ENCODE data around the gene TAF11. TPM values are rescaled to one million over a fixed set of nuclear protein-coding genes. Genes with fewer than 3 reads are reported as not detected.

Gene TAF11
- total RNA-seq, 3 donors from 2014 or later, result 23.2 to 26.8 (median 24.2) TPM

DNA sequence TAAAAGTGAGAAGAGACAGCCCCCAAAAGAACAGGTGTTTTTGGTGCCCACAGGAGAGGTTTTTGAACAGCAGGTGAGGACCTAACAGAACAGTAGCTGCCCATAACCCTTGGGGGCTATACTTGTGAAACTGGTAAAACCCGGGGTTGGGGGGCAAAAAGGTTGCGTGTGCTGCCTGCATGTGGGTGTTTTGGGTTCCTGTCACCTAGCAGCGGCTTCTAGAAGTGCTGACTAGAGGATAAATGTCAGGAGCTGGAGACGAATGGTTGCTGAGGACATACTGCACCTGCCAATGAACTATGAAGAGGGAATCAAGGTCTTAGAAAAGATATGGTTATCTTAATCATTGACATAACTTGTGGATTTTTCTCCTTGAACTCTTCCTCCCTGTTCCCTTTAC is 16.0 kb downstream of the TAF11 start:
- peaks cover 5% of the 10 kb centered on the region for H3K36me3 ChIP-seq (ENCODE audit: low read depth)
- ATAC-seq (no peak), DNase-seq (no peak)
- no peak overlapping the region for H3K4me3 ChIP-seq
- peaks cover 10% of the 10 kb centered on the region for H3K4me1 ChIP-seq (ENCODE audit: low read depth)
- H3K9me3 ChIP-seq, result no peaks in the 10 kb centered on the region
- TF ChIP-seq, protein P1, sequence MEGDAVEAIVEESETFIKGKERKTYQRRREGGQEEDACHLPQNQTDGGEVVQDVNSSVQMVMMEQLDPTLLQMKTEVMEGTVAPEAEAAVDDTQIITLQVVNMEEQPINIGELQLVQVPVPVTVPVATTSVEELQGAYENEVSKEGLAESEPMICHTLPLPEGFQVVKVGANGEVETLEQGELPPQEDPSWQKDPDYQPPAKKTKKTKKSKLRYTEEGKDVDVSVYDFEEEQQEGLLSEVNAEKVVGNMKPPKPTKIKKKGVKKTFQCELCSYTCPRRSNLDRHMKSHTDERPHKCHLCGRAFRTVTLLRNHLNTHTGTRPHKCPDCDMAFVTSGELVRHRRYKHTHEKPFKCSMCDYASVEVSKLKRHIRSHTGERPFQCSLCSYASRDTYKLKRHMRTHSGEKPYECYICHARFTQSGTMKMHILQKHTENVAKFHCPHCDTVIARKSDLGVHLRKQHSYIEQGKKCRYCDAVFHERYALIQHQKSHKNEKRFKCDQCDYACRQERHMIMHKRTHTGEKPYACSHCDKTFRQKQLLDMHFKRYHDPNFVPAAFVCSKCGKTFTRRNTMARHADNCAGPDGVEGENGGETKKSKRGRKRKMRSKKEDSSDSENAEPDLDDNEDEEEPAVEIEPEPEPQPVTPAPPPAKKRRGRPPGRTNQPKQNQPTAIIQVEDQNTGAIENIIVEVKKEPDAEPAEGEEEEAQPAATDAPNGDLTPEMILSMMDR (IDR thresholded peaks at IDR 0.05), result no peak
- intact Hi-C loops (cut with DNase I, micrococcal nuclease), result no loop called here

DNA sequence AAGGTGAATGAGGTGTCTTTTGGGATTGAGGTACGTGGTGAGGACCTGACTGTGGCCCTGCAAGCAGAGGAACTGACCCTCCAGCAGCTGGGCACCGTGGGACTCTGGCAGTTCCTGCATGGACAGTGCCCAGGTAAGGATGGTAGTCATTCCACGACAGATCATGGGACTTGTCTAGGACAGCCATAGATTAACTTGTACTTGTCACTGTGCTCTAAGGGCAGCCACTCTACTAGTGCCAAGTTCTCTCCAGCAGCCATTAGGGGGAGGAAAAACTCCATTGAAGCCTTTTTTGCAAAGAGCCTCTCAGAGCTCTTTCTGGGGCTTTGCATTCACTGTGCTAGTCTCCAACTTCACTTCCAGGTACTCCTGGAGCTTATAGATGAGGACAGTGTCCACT is 20.4 kb downstream of the TAF11 start:
- DNase-seq, result no peak
- Histone ChIP-seq H3K36me3 (ENCODE audit: low read depth) (peaks cover 5% of the 10 kb centered on the region), H3K4me3 (no peak overlapping the region), H3K9me3 (no peaks in the 10 kb centered on the region), H3K4me1 (ENCODE audit: low read depth) (no peaks in the 10 kb centered on the region)
- no peak for ATAC-seq
- intact Hi-C loops (cut with DNase I, micrococcal nuclease), result no loop called here
- TF ChIP-seq, protein P1 (IDR thresholded peaks at IDR 0.05), result no peak

DNA sequence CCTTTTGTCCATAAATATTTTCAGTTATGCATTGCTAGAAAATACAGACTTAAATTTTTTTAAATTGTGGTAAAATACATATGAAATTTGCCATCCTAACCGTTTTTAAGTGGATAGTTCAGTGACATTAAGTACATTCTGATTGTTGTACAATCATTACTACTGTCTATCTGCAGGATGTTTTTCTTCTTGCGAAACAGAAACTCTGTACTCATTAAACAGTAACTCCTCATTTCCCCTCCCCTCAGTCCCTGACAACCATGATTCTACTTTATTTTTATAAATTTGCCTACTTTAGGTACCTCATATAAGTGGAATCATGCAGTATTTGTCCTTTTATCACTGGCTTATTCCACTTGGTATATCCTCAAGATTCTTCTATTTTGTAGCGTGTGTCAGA is 21.3 kb downstream of the TAF11 start:
- DNase-seq (no peak), ATAC-seq (no peak)
- TF ChIP-seq, protein P1 (IDR thresholded peaks at IDR 0.05), result no peak
- intact Hi-C loops (cut with DNase I, micrococcal nuclease), result no loop called here
- no peaks in the 10 kb centered on the region for H3K9me3 ChIP-seq
- H3K4me3 ChIP-seq, result no peak overlapping the region
- H3K4me1 ChIP-seq (ENCODE audit: low read depth), result no peaks in the 10 kb centered on the region
- peaks cover 5% of the 10 kb centered on the region for H3K36me3 ChIP-seq (ENCODE audit: low read depth)

DNA sequence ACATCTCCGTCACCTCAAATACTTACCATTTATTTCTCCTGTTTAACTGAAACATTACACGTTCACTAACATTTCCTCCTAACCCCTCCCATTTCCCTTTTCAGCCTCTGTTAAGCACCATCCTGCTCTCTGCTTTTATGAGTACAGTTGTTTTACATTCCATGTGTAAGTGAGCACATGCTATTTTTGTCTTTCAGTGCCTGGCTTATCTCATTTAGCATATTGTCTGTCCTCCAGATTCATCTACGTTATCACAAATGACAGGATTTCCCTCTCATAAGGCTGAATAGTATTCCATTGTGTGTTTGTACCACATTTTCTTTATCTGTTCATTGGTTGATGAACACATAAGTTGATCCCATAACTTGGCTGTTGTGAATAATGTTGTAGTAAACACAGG is 22.7 kb downstream of the TAF11 start:
- ATAC-seq, result no peak
- peaks cover 5% of the 10 kb centered on the region for H3K36me3 ChIP-seq (ENCODE audit: low read depth)
- intact Hi-C loops (cut with DNase I, micrococcal nuclease), result no loop called here
- H3K9me3 ChIP-seq, result no peaks in the 10 kb centered on the region
- no peaks in the 10 kb centered on the region for H3K4me1 ChIP-seq (ENCODE audit: low read depth)
- TF ChIP-seq, protein P1 (IDR thresholded peaks at IDR 0.05), result no peak
- H3K4me3 ChIP-seq, result no peak overlapping the region
- DNase-seq, result no peak

DNA sequence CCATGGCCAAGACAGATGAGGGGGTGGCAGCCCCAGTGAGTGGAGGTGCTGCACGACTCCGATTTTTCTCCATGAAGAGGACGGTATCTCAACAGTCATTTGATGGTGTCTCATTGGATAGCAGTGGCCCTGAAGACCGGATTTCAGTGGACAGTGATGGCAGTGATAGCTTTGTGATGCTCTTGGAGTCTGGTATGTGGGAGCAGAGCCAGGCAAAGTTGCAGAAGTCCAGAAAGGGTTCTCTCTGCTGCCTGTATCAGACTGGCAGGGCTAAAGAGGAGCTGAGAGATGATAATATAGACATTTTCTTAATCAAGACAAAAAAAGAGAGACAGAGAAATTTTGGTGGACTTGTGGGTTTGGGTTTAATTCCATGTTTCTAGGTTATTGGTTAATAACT is 23.8 kb downstream of the TAF11 start:
- H3K36me3 ChIP-seq (ENCODE audit: low read depth), result peaks cover 5% of the 10 kb centered on the region
- no peaks in the 10 kb centered on the region for H3K9me3 ChIP-seq
- intact Hi-C loops (cut with DNase I, micrococcal nuclease), result no loop called here
- no peak overlapping the region for H3K4me3 ChIP-seq
- DNase-seq (no peak), ATAC-seq (no peak)
- H3K4me1 ChIP-seq (ENCODE audit: low read depth), result no peaks in the 10 kb centered on the region
- TF ChIP-seq, protein P1 (IDR thresholded peaks at IDR 0.05), result no peak

DNA sequence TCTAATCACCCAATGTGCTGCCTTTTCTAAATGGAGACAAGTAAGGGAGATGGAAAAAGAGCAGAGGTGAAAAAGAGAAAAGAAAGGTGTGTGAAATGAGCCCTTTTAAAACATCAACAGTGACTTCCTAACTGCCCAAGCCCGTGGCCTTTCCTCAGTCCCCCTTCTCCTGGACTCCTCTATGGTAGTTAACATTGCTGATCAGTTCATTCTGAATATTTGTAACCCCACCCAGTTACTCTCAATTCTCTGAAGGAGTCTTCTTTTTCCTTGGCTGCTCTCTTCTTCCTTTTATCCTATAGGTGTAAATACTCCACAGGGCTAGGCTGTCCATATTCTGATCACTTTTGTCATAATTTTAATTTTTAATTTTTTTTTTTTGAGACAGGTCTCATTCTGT is 27.1 kb downstream of the TAF11 start:
- peaks cover 6% of the 10 kb centered on the region for H3K36me3 ChIP-seq (ENCODE audit: low read depth)
- no peak for ATAC-seq

More for the DNA sequence above, 27.1 kb downstream of the TAF11 start:
- no peaks in the 10 kb centered on the region for H3K9me3 ChIP-seq
- H3K4me3 ChIP-seq, result no peak overlapping the region
- TF ChIP-seq, protein P1 (IDR thresholded peaks at IDR 0.05), result no peak
- no peak for DNase-seq
- no peaks in the 10 kb centered on the region for H3K4me1 ChIP-seq (ENCODE audit: low read depth)
- intact Hi-C loops (cut with DNase I, micrococcal nuclease), result no loop called here

All from mucosa of descending colon (tissue), 3 donors.